ENCODE results near the gene ACOX1.

Gene ACOX1

GRCh38 chr17:75922963-75923874 lies 55.7 kb downstream of the ACOX1 start:
- Histone ChIP-seq H3K4me3 (ENCODE audit: low read depth in 1 of 2, low read length in 2 of 2) (no peak overlapping the region), H3K4me1 (ENCODE audit: control insufficient read depth in 1 of 2, insufficient read depth in 2 of 2, low read length in 2 of 2) (peaks cover 15 to 18% of the 10 kb centered on the region in 2 donors), H3K27me3 (ENCODE audit: control insufficient read depth in 1 of 2, insufficient read depth in 2 of 2, low read length in 2 of 2) (no peaks in the 10 kb centered on the region), H3K9ac (ENCODE audit: low read depth in 1 of 2, low read length in 2 of 2) (peak overlapping the region in 1 of 2 donors; percentile 32), H3K27ac (ENCODE audit: low read depth, low read length) (no peak overlapping the region), H3K36me3 (ENCODE audit: control insufficient read depth in 1 of 2, insufficient read depth in 2 of 2, low read length in 2 of 2) (peaks cover 0 to 7% of the 10 kb centered on the region in 2 donors), H3K9me3 (ENCODE audit: control insufficient read depth in 1 of 2, low read length in 2 of 2) (no peaks in the 10 kb centered on the region)

GRCh38 chr17:75922173-75922961 lies 56.6 kb downstream of the ACOX1 start:
- no peak overlapping the region for H3K27ac ChIP-seq (ENCODE audit: low read depth, low read length)
- H3K4me1 ChIP-seq (ENCODE audit: control insufficient read depth in 1 of 2, insufficient read depth in 2 of 2, low read length in 2 of 2), result peaks cover 14 to 15% of the 10 kb centered on the region in 2 donors
- no peak overlapping the region for H3K4me3 ChIP-seq (ENCODE audit: low read depth in 1 of 2, low read length in 2 of 2)
- peak overlapping the region in 1 of 2 donors; percentile 32 for H3K9ac ChIP-seq (ENCODE audit: low read depth in 1 of 2, low read length in 2 of 2)
- H3K9me3 ChIP-seq (ENCODE audit: control insufficient read depth in 1 of 2, low read length in 2 of 2), result no peaks in the 10 kb centered on the region
- no peaks in the 10 kb centered on the region for H3K27me3 ChIP-seq (ENCODE audit: control insufficient read depth in 1 of 2, insufficient read depth in 2 of 2, low read length in 2 of 2)
- peaks cover 0 to 9% of the 10 kb centered on the region in 2 donors for H3K36me3 ChIP-seq (ENCODE audit: control insufficient read depth in 1 of 2, insufficient read depth in 2 of 2, low read length in 2 of 2)

- H3K27ac ChIP-seq (ENCODE audit: low read depth, low read length), result no peak overlapping the region
- H3K9me3 ChIP-seq (ENCODE audit: control insufficient read depth in 1 of 2, low read length in 2 of 2), result no peaks in the 10 kb centered on the region
- peaks cover 0 to 9% of the 10 kb centered on the region in 2 donors for H3K36me3 ChIP-seq (ENCODE audit: control insufficient read depth in 1 of 2, insufficient read depth in 2 of 2, low read length in 2 of 2)
- H3K4me3 ChIP-seq (ENCODE audit: low read depth in 1 of 2, low read length in 2 of 2), result no peak overlapping the region
- H3K9ac ChIP-seq (ENCODE audit: low read depth in 1 of 2, low read length in 2 of 2), result no peak overlapping the region
- H3K27me3 ChIP-seq (ENCODE audit: control insufficient read depth in 1 of 2, insufficient read depth in 2 of 2, low read length in 2 of 2), result no peaks in the 10 kb centered on the region
- H3K4me1 ChIP-seq (ENCODE audit: control insufficient read depth in 1 of 2, insufficient read depth in 2 of 2, low read length in 2 of 2), result peaks cover 10 to 15% of the 10 kb centered on the region in 2 donors
Observed at GRCh38 chr17:75921596-75921995, 57.4 kb downstream of the ACOX1 start.

- peaks cover 0 to 9% of the 10 kb centered on the region in 2 donors for H3K36me3 ChIP-seq (ENCODE audit: control insufficient read depth in 1 of 2, insufficient read depth in 2 of 2, low read length in 2 of 2)
- no peak overlapping the region for H3K4me3 ChIP-seq (ENCODE audit: low read depth in 1 of 2, low read length in 2 of 2)
- no peak overlapping the region for H3K27ac ChIP-seq (ENCODE audit: low read depth, low read length)
- H3K4me1 ChIP-seq (ENCODE audit: control insufficient read depth in 1 of 2, insufficient read depth in 2 of 2, low read length in 2 of 2), result peaks cover 10 to 15% of the 10 kb centered on the region in 2 donors
- no peaks in the 10 kb centered on the region for H3K27me3 ChIP-seq (ENCODE audit: control insufficient read depth in 1 of 2, insufficient read depth in 2 of 2, low read length in 2 of 2)
- no peak overlapping the region for H3K9ac ChIP-seq (ENCODE audit: low read depth in 1 of 2, low read length in 2 of 2)
- no peaks in the 10 kb centered on the region for H3K9me3 ChIP-seq (ENCODE audit: control insufficient read depth in 1 of 2, low read length in 2 of 2)
Observed at GRCh38 chr17:75920045-75920560, 58.9 kb downstream of the ACOX1 start.

- Histone ChIP-seq H3K9ac (ENCODE audit: low read depth in 1 of 2, low read length in 2 of 2) (no peak overlapping the region), H3K9me3 (ENCODE audit: control insufficient read depth in 1 of 2, low read length in 2 of 2) (no peaks in the 10 kb centered on the region), H3K36me3 (ENCODE audit: control insufficient read depth in 1 of 2, insufficient read depth in 2 of 2, low read length in 2 of 2) (peaks cover 0 to 9% of the 10 kb centered on the region in 2 donors), H3K27ac (ENCODE audit: low read depth, low read length) (no peak overlapping the region), H3K4me3 (ENCODE audit: low read depth in 1 of 2, low read length in 2 of 2) (no peak overlapping the region), H3K4me1 (ENCODE audit: control insufficient read depth in 1 of 2, insufficient read depth in 2 of 2, low read length in 2 of 2) (peaks cover 10 to 15% of the 10 kb centered on the region in 2 donors), H3K27me3 (ENCODE audit: control insufficient read depth in 1 of 2, insufficient read depth in 2 of 2, low read length in 2 of 2) (no peaks in the 10 kb centered on the region)
Observed at GRCh38 chr17:75919611-75920010, 59.4 kb downstream of the ACOX1 start.

- no peaks in the 10 kb centered on the region for H3K9me3 ChIP-seq (ENCODE audit: control insufficient read depth in 1 of 2, low read length in 2 of 2)
- H3K27me3 ChIP-seq (ENCODE audit: control insufficient read depth in 1 of 2, insufficient read depth in 2 of 2, low read length in 2 of 2), result no peaks in the 10 kb centered on the region
- peaks cover 5 to 7% of the 10 kb centered on the region in 2 donors for H3K4me1 ChIP-seq (ENCODE audit: control insufficient read depth in 1 of 2, insufficient read depth in 2 of 2, low read length in 2 of 2)
- H3K4me3 ChIP-seq (ENCODE audit: low read depth in 1 of 2, low read length in 2 of 2), result no peak overlapping the region
- no peak overlapping the region for H3K9ac ChIP-seq (ENCODE audit: low read depth in 1 of 2, low read length in 2 of 2)
- H3K36me3 ChIP-seq (ENCODE audit: control insufficient read depth in 1 of 2, insufficient read depth in 2 of 2, low read length in 2 of 2), result peaks cover 0 to 17% of the 10 kb centered on the region in 2 donors
- H3K27ac ChIP-seq (ENCODE audit: low read depth, low read length), result no peak overlapping the region
Observed at GRCh38 chr17:75917917-75918445, 61.0 kb downstream of the ACOX1 start.

GRCh38 chr17:75917141-75917916 lies 61.6 kb downstream of the ACOX1 start:
- H3K4me1 ChIP-seq (ENCODE audit: control insufficient read depth in 1 of 2, insufficient read depth in 2 of 2, low read length in 2 of 2), result peaks cover 0 to under 1% of the 10 kb centered on the region in 2 donors
- no peak overlapping the region for H3K9ac ChIP-seq (ENCODE audit: low read depth in 1 of 2, low read length in 2 of 2)
- H3K9me3 ChIP-seq (ENCODE audit: control insufficient read depth in 1 of 2, low read length in 2 of 2), result no peaks in the 10 kb centered on the region
- peaks cover 0 to 17% of the 10 kb centered on the region in 2 donors for H3K36me3 ChIP-seq (ENCODE audit: control insufficient read depth in 1 of 2, insufficient read depth in 2 of 2, low read length in 2 of 2)
- H3K27me3 ChIP-seq (ENCODE audit: control insufficient read depth in 1 of 2, insufficient read depth in 2 of 2, low read length in 2 of 2), result no peaks in the 10 kb centered on the region
- H3K27ac ChIP-seq (ENCODE audit: low read depth, low read length), result no peak overlapping the region
- no peak overlapping the region for H3K4me3 ChIP-seq (ENCODE audit: low read depth in 1 of 2, low read length in 2 of 2)

GRCh38 chr17:75915268-75915667 lies 63.7 kb downstream of the ACOX1 start:
- Histone ChIP-seq H3K4me3 (ENCODE audit: low read depth in 1 of 2, low read length in 2 of 2) (no peak overlapping the region), H3K4me1 (ENCODE audit: control insufficient read depth in 1 of 2, insufficient read depth in 2 of 2, low read length in 2 of 2) (peaks cover 0 to under 1% of the 10 kb centered on the region in 2 donors), H3K27ac (ENCODE audit: low read depth, low read length) (no peak overlapping the region), H3K9me3 (ENCODE audit: control insufficient read depth in 1 of 2, low read length in 2 of 2) (no peaks in the 10 kb centered on the region), H3K27me3 (ENCODE audit: control insufficient read depth in 1 of 2, insufficient read depth in 2 of 2, low read length in 2 of 2) (no peaks in the 10 kb centered on the region), H3K9ac (ENCODE audit: low read depth in 1 of 2, low read length in 2 of 2) (no peak overlapping the region), H3K36me3 (ENCODE audit: control insufficient read depth in 1 of 2, insufficient read depth in 2 of 2, low read length in 2 of 2) (peaks cover 0 to 22% of the 10 kb centered on the region in 2 donors)

- no peaks in the 10 kb centered on the region for H3K27me3 ChIP-seq (ENCODE audit: control insufficient read depth in 1 of 2, insufficient read depth in 2 of 2, low read length in 2 of 2)
- H3K36me3 ChIP-seq (ENCODE audit: control insufficient read depth in 1 of 2, insufficient read depth in 2 of 2, low read length in 2 of 2), result peaks cover 0 to 21% of the 10 kb centered on the region in 2 donors
- H3K4me1 ChIP-seq (ENCODE audit: control insufficient read depth in 1 of 2, insufficient read depth in 2 of 2, low read length in 2 of 2), result peaks cover 5% of the 10 kb centered on the region in 2 donors
- H3K9ac ChIP-seq (ENCODE audit: low read depth in 1 of 2, low read length in 2 of 2), result no peak overlapping the region
- no peaks in the 10 kb centered on the region for H3K9me3 ChIP-seq (ENCODE audit: control insufficient read depth in 1 of 2, low read length in 2 of 2)
- H3K4me3 ChIP-seq (ENCODE audit: low read depth in 1 of 2, low read length in 2 of 2), result no peak overlapping the region
- H3K27ac ChIP-seq (ENCODE audit: low read depth, low read length), result no peak overlapping the region
Observed at GRCh38 chr17:75914643-75915267, 64.2 kb downstream of the ACOX1 start.
